Colonic mucosa (tissue), 4 donors: ENCODE results near the gene PDRG1. TPM values are rescaled to one million over a fixed set of nuclear protein-coding genes. Genes with fewer than 3 reads are reported as not detected.

Source experiments
- DNase-seq: peaks from one replicate; pipeline ENCODE4 v3.0.0-alpha.2; 2020
- H3K27ac ChIP-seq: fragments of 200-600 bp; one replicate; pipeline ENCODE4 v1.8.0; 2021
- H3K27me3 ChIP-seq: fragments of 200-600 bp; one replicate; pipeline ENCODE4 v1.8.0; 2021
- H3K36me3 ChIP-seq: fragments of 200-600 bp; one replicate; pipeline ENCODE4 v1.8.0; 2021
- H3K4me1 ChIP-seq: fragments of 200-600 bp; one replicate; pipeline ENCODE4 v1.8.0; 2021; ENCODE audit warnings: mild to moderate bottlenecking
- H3K4me3 ChIP-seq: fragments of 200-600 bp; one replicate; pipeline ENCODE4 v1.8.0; 2021
- H3K9ac ChIP-seq, 2 donors: one replicate each; pipeline ENCODE4 v1.7.0; 2013; ENCODE audit warnings: control low read depth in 2 of 2, low read depth in 2 of 2, low read length in 2 of 2
- H3K9me3 ChIP-seq: fragments of 200-600 bp; one replicate; pipeline ENCODE4 v1.8.0; 2021
- CTCF ChIP-seq: fragments of 200-600 bp; IDR thresholded peaks from one replicate; pipeline ENCODE4 v1.8.0; 2022; ENCODE audit warnings: antibody characterized with exemption, mild to moderate bottlenecking
- intact Hi-C: fragments of 100-400 bp; cut with DNase I; formaldehyde crosslinking; loops from one replicate; pipeline ENCODE4 v1.14.1; 2022
- total RNA-seq, 2 donors: library from RNA; stranded (reverse); fragmentation: NEBNext Ultra II Directional in 1 of 2; extraction: Animal tissue kit (Norgen Biotek cat#: 25700) in 1 of 2; gene quantifications; one replicate each; pipeline ENCODE4 v1.2.1, GENCODE V29; 2021
- donor health status: healthy.
- donor health status: DM: no; HTN: no; CAD: no.
- donor health status: DM: no; HTN: no; CAD: no.

Gene PDRG1
- total RNA-seq, 2 donors from 2014 or later: 9.9 to 14.6 TPM

- intact Hi-C loops: no loop called here
- Histone ChIP-seq H3K4me3 (no peak overlapping the region), H3K9ac (no peak overlapping the region), H3K36me3 (no peaks in the 10 kb centered on the region), H3K27ac (no peak overlapping the region), H3K27me3 (no peaks in the 10 kb centered on the region), H3K9me3 (no peaks in the 10 kb centered on the region), H3K4me1 (no peaks in the 10 kb centered on the region)
- no peak for TF ChIP-seq CTCF
- no peak for DNase-seq
These were observed 48.0 kb downstream of the PDRG1 start for GRCh38 chr20:31903627-31904386.

- no peaks in the 10 kb centered on the region for H3K9me3 ChIP-seq
- H3K27me3 ChIP-seq: no peaks in the 10 kb centered on the region
- no peak overlapping the region for H3K4me3 ChIP-seq
- no peak for DNase-seq
- no peaks in the 10 kb centered on the region for H3K4me1 ChIP-seq
- no peak for TF ChIP-seq CTCF
- no peaks in the 10 kb centered on the region for H3K36me3 ChIP-seq
- intact Hi-C loops: no loop called here
- no peak overlapping the region for H3K27ac ChIP-seq
- H3K9ac ChIP-seq: no peak overlapping the region
These were observed 50.2 kb downstream of the PDRG1 start for GRCh38 chr20:31901615-31902014.

- TF ChIP-seq CTCF: no peak
- Histone ChIP-seq H3K4me3 (no peak overlapping the region), H3K36me3 (no peaks in the 10 kb centered on the region), H3K9ac (no peak overlapping the region), H3K9me3 (no peaks in the 10 kb centered on the region), H3K4me1 (no peaks in the 10 kb centered on the region), H3K27me3 (no peaks in the 10 kb centered on the region), H3K27ac (no peak overlapping the region)
- intact Hi-C loops: no loop called here
- no peak for DNase-seq
These were observed 54.3 kb downstream of the PDRG1 start for GRCh38 chr20:31897541-31897940.

- Histone ChIP-seq H3K27ac (no peak overlapping the region), H3K4me3 (no peak overlapping the region), H3K9ac (no peak overlapping the region), H3K36me3 (no peaks in the 10 kb centered on the region), H3K27me3 (no peaks in the 10 kb centered on the region), H3K9me3 (no peaks in the 10 kb centered on the region), H3K4me1 (no peaks in the 10 kb centered on the region)
- DNase-seq: no peak
- TF ChIP-seq CTCF: no peak
- intact Hi-C loops: no loop called here
These were observed 55.8 kb downstream of the PDRG1 start for GRCh38 chr20:31896049-31896448.

- Histone ChIP-seq H3K9ac (no peak overlapping the region), H3K4me3 (no peak overlapping the region), H3K27me3 (no peaks in the 10 kb centered on the region), H3K9me3 (no peaks in the 10 kb centered on the region), H3K4me1 (no peaks in the 10 kb centered on the region), H3K27ac (no peak overlapping the region), H3K36me3 (no peaks in the 10 kb centered on the region)
- intact Hi-C loops: no loop called here
- TF ChIP-seq CTCF: no peak
- peak; percentile 23 for DNase-seq
These were observed 56.7 kb downstream of the PDRG1 start for GRCh38 chr20:31894980-31895675.

Other genes starting within 250 kb of the PDRG1 start
- gene BCL2L1, start 229.2 kb downstream of the PDRG1 start, total RNA-seq: 10 to 100 TPM; 55.9 to 59.4 TPM
- gene TPX2, start 212.8 kb downstream of the PDRG1 start, total RNA-seq: 10 to 100 TPM; 21.8 to 74.5 TPM
- gene MYLK2, start 132.7 kb downstream of the PDRG1 start, total RNA-seq: under 1 TPM; 0.11 to 0.20 TPM
- gene FOXS1, start 106.4 kb downstream of the PDRG1 start, total RNA-seq: under 1 TPM; 0.20 to 0.48 TPM
- under 1 TPM; 0.59 to 0.74 TPM for gene DUSP15, start 81.5 kb downstream of the PDRG1 start, total RNA-seq
- not detected for gene TTLL9, start 81.4 kb downstream of the PDRG1 start, total RNA-seq
- under 1 TPM; 0.07 to 0.16 TPM for gene XKR7, start 16.1 kb upstream of the PDRG1 start, total RNA-seq
- 1 to 10 TPM; 1.1 to 1.2 TPM for gene CCM2L, start 58.4 kb upstream of the PDRG1 start, total RNA-seq
- 1 to 10 TPM; 3.7 to 6.6 TPM for gene HCK, start 100.2 kb upstream of the PDRG1 start, total RNA-seq
- gene TM9SF4, start 157.7 kb upstream of the PDRG1 start, total RNA-seq: 10 to 100 TPM; 76.7 to 79.9 TPM